SW 1271 (cell line): ENCODE data around the gene IRAK3.
"Not testable (repeated sequence)": the region's sequence is repeated elsewhere in the genome, so short reads cannot be mapped to it uniquely, and the experiment has no call there.

Source experiments
- DNase-seq, 2 experiments: peaks; one replicate each; lab custom pipeline; 2025; lab: John Stamatoyannopoulos, UW

The IRAK3 gene

DNA sequence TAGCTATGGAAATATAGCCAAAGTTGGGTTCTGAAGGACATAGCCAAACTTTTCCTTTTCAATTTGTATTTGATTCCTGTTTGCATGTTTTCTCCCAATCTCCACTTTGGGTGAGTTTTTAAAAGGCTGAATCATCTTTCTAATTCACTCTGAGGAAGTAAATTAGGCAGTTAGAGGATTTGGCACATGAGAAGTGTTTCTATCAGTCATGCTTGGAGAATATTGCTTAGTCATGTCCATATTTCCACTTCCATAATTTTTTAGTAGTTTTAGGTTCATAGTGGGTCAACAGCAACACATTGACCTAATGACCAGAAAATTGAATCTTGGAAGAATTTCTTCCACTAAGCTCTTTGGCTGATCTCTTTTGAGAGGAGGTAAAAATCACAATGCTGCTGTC, 21.8 kb downstream of the IRAK3 start:
- no peak for DNase-seq

DNA sequence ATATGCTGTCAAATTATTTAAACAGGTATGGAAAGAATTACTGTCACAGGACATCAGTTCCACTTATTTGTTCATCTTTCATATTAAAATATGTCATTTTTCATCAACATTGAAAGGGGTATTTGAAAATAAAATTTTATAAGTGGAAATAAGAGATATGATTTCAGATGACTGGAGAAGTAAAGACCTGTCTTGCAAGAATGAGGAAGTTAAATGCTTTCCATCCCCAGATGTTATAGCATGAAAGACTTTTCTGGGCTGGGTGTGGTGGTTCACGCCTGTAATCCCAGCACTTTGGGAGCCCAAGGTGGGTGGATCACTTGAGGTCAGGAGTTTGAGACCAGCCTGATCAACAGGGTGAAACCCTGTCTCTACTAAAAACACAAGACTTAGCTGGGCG, 22.6 kb downstream of the IRAK3 start:
- DNase-seq: not testable (repeated sequence)

DNA sequence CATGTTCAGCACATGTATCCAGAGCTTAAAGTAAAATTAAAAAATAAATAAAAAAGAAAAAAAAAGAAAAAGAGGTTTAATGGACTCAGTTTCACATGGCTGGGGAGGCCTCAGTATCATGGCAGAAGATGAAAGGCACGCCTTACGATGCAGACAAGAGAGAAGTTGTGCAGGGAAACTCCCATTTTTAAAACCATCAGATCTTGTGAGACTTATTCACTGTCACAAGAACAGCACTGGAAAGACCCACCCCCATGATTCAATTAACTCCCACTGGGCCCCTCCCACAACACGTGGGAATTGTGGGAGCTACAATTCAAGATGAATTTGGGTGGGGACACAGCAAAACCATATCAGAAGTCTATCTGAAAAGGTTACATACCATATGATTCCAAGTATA, 24.0 kb downstream of the IRAK3 start:
- DNase-seq: not testable (repeated sequence)

DNA sequence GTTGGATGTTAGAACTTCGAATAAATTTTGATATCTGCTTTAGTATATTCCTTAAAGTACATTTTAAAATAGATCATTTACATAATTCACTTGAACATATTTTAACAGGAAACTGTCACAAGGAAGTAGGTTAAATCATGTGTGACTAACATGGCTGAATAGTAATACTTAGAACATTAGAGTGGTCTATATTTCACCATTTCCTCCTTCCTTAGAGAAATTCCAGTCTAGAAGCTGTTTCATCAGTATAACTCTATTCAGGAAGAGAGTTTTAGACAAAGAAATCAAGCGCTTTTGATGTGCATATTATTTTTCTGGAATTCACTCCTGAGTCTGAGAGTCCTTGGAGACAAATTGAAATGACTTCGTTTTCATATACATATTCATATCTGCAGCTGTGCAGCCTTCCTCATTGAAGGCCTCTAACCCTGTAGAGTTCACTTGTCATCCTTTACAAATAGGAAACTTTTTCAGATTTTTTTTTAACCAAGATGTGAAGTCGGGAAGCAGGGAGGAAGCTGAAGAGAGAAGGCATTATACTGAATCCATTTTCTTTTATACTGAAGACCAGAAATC, 28.4 kb downstream of the IRAK3 start:
- no peak for DNase-seq

DNA sequence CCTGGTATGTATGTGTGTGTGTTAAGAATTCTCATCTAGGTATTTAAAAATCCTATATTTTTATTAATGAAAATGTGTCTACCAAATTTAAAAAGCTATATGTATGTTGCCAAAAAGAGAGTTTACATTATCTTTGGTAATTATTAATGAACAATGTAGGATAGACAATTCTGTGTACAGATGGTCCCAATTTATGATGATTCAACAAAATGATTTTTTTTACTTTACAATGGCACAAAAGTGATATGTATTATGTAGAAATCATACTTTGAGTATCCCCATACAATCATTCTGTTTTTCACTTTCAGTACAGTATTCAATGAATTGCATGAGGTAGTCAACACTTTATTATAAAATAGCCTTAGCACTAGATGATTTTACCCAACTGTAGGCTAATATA, 39.4 kb downstream of the IRAK3 start:
- no peak for DNase-seq

DNA sequence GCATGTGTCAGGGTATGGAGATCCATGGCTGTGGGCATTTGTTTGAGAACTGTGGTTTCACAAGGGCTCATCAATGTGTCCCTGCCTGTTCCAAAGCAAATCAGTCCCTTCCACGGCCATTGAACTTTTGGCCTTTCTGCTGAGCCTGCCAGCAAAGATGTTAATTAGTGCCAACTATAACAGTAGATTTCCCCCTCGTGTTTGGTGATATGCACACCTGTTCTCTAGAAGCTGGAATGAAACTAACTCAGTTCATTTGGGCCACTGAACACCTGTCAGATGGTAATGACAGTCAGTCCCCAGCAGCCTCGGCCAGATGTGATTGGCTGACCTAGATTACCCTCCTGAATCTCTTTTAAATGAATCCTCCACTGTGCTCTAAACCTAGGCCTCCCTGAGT, 43.2 kb downstream of the IRAK3 start:
- DNase-seq: no peak

DNA sequence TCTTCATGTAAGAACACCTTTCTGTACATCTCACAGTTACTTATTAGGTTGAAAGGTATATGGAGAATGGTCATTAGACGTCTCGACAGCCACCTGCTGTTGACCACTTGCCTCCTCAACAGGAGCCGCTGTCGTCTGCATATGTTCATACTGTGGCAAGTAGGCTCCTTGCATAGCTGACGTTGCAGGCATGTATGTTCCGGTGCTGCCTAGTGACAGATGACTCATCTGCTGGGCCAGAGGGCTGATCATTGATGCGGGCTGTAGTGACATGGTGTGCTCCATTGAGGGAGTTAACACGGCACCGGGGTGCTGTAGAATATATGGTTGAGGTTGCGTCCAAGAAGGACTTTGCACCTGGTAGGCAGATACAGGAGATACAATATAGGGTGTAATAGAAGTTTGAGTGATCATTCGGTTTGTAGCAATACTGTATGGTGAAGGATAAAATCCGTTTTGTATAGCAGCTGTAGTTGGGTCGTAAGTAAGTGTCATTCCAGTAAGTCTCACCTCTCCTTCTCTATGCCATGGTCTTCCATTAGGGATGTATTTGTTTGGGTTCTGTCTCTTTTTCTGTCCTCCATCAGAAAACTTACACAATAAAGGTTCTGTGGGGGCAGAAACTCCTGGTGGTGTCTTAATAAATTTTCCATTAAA, 45.2 kb downstream of the IRAK3 start:
- DNase-seq: not testable (repeated sequence)

DNA sequence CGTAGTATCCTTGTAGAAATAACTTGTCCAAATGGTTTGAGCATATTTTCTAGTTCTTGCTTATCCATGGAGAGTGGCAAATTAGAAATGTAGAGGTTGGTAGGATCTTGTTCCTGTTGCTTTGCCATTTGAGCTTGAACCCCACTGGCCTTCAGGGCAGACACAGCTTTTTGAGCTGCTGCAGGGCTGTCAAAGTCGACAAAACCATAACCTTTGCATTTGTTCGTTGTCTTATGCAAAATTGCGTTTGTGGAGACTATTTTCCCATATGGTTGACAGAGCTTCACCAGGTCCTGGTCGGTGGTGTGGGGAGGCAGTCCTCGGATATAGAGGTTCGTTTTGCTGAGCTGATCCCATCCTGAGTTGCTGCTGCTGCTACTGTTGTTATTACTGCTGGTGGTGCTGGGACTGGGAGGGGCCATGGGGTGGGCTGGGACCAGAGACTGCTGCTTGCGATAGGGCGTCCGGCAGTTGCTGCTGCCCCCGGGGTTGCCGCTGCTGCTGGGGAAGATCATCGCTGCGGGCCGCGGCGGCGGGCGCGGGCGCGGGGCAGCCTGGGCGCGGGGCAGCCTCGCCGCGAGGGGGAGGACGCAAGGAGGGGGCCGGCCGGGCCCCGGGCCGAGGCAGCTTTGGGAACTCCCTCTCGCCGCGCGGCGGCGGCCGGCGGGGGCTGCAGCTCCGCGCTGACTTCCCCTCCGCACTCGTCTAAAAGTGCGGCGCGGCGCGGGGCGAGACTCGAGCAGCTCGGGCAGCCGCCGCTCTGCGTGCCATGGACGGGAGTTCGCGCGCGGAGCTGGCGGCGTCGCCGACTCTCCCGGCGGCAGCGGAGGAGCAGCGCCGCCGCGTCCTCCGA, 46.0 kb downstream of the IRAK3 start:
- peak in 1 of 2 experiments; percentile 21 for DNase-seq

DNA sequence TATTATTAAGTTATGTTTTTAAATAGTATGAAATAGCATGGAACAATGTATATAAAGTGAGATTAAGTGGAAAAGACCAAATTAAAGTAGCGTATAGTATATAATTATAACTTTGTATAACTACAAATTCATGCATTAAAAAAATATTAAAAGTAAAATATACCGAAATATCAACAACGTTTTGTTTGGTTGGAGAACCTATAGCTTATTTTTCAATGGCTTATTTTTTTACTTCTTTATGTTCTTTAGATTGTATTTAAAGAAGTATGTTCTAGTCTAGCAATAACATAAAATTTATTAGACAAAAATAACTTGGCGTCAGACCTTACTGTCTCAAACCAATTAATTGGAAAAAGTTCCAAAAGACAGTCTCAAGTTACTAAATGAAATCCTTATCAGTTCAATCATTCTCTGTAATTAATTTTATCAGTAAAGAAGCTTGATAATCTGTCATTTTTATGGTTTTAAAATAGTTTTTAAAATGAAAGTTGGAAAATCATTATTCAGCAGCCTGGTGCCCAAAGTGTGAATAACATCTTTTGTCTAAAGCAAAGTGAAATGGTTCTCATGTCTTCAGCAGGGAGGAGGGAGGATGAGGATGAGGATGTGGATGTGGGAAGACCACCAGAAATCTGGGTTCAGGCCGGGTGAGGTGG, 46.7 kb downstream of the IRAK3 start:
- no peak for DNase-seq

DNA sequence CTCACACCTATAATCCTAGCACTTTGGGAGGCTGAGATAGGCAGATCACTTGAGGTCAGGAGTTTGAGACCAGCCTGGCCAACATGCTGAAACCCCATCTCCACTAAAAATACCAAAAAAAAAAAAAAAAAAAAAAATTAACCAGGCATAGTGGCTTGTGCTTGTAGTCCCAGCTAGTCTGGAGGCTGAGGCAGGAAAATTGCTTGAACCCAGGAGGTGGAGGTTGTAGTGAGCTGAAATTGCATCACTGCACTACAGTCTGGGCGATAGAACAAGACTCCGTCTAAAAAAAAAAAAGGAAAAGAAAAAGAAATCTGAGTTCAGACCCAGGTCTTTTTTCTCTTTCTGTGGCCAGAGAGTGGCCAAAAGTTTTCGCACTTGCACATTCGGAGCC, 47.3 kb downstream of the IRAK3 start:
- not testable (repeated sequence) for DNase-seq

DNA sequence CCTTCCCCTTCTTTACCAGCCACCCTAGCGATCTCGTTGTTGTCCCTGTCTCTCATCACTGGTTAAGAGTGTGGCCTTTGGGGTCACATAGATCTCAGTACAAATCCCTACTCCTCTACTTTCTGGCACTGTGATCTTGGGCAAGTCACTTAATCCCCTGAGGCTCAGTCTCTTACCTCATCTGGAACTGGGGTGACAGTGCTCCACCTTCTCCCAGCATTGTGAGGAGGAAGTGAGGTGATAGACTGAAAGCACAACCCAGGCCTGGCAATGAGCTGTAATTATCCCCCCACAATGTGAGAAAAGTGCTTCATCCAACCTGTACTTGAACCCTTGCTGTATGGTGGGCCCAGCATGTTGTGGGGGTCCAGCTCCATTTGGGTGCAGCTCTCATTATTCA, 48.0 kb downstream of the IRAK3 start:
- no peak for DNase-seq

DNA sequence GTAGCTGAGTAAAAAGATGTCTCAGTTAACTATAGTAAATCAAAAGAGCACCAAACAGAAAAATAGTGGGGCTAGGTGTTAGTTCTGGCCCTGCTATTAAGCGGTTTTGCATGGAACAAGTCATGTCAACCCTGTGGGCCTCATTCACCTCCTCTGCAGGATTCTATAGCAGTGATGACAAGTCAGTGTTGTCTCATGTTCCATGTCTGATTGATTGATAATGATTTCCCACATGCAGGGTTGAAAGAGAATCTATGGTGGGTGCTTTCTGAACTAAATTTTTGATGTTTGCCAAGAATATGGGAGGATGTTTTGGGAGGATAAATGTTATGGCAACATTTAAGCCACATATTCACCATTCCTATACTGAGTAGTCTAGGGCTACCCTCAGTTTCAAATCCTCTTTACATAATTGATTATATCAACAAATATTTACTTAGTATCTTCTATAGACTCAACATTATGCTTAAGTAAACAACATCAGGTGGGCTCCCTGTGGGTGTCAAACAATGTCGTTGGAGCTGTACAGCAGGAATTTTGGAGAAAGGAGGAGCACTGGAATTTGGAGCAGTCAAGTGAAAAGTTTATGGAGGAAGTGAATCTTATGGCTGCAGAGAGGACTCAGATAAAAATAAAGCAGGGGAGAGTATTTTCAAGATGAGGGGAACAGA, 48.6 kb downstream of the IRAK3 start:
- DNase-seq: no peak

DNA sequence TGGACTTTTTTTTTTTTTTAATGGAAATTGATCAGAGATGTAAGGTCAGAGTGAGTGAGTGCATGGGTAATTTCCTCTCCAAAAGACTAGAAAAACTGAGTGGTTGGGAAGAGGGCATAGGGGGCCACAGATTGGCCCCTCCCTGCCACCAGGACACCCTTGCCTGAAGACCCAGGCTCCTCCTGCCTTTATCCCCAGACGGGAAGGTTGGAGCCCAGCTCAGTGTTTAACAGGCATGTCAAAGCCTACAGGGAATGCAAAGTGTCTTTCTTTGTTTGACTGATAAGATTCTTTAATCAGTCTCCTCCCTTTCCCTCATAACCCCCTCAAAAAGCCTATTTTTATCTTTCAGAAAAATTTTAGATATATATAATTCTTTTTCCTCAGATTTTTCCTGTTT, 50.3 kb downstream of the IRAK3 start:
- DNase-seq: no peak

DNA sequence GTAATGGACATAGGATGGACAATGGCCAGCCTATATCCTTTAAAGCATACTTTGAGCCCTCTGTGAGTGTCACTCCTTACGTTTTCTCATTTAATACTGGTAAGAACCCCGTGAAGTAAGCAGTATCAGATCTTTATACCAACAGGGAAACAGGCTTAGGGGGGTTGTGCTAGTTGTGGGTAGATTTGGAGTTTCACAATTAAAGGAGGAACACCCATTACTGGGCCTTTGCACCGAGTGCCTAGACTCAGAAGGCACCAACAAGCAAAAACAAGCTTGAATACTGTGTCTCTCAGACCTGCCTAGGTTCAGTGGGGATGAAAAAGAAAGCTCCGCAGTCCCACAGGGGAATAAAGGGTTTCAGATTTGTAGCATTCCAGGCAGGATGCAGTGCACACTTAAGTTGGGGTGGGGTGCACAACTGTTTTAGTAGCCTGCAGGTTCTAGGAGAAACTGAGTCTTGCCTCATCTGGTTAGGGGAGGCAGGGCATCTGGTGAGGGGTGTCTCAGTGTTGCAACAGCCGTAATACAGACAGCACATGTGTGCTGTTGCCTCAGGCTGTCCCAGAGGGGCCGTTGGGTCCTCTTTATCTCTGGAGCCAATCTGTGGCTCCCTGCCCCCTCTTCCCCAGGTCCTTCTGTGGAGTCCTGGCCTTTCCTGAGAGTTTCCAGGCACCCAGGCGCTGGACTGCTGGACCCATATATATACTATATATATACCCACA, 51.2 kb downstream of the IRAK3 start:
- no peak for DNase-seq

DNA sequence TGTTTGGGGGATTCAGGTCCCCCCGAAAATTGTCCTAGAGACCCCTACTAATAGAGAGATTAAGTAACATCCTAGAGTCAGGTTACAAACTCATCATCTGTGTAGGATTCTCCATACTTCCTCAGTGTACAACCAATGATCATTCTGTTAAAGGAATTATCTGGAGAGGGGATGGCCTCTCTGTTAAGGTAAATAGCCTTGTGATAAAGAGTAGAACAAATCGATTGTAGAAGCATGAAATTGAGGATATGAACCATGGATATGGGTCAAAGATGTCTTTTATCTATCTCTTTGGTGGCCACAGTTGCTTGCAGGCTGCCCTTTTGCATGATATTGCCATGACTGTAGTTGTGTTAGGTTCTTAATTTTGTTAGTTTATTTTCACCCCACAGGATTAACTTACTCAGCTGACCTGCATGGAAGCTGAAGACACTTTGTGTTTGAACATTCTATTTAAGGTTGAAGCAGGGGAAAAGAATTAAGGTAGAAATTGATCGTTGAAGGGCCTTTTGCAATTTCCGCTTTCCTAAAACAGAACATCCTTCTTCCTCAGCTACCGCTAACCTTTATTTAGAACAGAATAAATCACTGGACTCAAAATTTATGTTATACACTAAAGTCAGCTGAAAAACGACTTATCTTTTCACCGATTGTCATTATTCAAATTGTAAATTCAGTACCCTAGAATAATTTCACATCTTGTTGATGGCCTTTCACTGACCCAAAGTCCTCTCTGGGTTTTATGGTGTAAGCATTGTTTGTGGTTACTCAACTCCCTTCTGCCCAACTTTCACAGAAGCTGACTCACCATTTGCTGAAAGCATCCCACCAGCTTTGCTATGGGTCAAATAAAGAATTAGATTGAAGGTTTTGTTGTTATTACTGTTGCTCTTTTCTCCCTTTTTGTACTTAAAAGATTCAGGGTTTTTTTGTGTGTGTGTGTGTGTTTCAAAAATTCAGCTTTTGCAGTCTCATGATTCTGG, 52.3 kb downstream of the IRAK3 start:
- DNase-seq: no peak

DNA sequence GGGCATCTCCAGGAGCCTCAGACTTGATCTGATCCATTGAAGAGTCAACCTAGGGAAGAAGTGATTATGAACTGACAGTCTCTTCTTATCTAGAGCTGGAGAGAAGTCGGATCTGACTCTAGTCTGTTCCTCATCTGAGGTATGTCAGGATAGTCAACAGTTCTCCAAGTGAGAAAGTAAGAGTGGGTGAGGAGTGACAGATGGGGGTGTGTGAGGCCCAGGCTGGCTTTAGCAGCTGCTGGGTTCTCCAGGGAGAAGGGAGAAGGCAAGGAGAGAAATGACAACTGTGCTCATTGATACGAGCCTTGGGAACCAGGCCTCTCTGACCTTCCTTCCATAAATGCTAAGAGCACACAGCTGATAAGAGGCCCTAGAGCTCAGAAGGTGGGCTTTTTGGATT, 53.3 kb downstream of the IRAK3 start:
- no peak for DNase-seq

DNA sequence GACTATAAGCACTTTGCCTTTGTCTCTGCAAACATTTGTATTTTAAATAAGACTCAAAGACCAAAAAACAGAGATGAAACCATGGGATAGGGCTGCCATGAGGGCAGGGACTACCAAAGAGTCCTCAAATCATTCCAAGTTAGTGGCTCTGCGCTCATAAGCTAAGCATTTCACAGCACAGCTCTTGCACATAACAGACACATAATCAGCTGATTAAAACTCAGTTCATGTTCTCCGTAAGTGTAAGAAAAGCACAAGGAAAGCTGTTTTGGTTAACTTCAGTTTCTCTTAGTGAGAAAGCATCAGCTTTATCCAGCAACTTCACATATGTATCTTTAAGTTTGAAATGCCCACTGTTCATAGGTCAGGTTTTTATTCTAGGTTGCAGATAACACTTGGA, 54.9 kb downstream of the IRAK3 start:
- no peak for DNase-seq

DNA sequence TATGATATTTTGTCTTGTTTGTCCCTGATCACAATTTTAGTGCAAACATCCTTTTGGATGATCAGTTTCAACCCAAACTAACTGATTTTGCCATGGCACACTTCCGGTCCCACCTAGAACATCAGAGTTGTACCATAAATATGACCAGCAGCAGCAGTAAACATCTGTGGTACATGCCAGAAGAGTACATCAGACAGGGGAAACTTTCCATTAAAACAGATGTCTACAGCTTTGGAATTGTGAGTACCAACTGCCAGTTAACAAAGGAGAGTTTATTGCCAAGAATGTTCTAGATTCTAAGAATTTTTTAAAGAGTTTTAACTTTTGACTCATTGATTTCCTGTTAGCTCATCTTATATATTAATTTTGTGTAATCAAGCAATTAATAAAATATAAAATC, 55.4 kb downstream of the IRAK3 start:
- DNase-seq: no peak

DNA sequence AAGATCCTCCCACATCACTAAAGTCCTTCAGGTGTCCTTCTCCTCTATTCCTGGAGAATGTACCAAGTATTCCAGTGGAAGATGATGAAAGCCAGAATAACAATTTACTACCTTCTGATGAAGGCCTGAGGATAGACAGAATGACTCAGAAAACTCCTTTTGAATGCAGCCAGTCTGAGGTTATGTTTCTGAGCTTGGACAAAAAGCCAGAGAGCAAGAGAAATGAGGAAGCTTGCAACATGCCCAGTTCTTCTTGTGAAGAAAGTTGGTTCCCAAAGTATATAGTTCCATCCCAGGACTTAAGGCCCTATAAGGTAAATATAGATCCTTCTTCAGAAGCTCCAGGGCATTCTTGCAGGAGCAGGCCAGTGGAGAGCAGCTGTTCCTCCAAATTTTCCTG, 58.7 kb downstream of the IRAK3 start:
- DNase-seq: no peak

DNA sequence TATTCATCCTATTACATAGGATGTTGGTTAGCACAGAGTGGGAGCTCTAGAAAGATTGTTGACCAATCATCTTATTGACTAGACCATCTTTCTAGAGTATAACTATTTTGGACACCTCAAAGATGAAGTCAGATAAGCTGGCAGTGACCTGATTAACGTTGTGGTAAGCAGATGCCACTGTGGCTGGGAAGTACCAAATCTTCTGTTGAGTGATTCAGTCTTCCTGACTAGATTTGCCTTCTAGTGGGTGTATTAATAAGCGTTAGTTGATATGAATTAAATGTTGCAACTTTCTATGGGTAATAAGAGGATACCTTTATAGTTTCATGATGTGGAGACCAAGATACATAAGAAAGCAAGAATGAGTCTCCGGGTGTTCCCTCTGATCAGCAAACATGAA, 62.0 kb downstream of the IRAK3 start:
- no peak for DNase-seq
